ENCODE measurements around the gene AP3S2. TPM values are rescaled to one million over a fixed set of nuclear protein-coding genes. Genes with fewer than 3 reads are reported as not detected.
A peak's percentile ranks its signal among the peaks of the same experiment; 100 is the strongest.

Gene AP3S2
- total and polyA plus RNA-seq, 2 of the 8 experiments (the other 6 are each of a cell fraction or from before 2014, with no cell fraction given), result 19.2 to 45.4 TPM

GRCh38 chr15:89830639-89831038 lies 63.2 kb downstream of the AP3S2 start:
- DNase-seq (ENCODE audit: low read depth in 1 of 2, low spot score in 2 of 2) (no peak), FAIRE-seq (no peak)
- H4K8ac ChIP-seq (ENCODE audit: extremely low read depth, insufficient read depth, low read length), result no peak overlapping the region
- POLR2A ChIA-PET (ENCODE audit: partially characterized antibody), result no interaction called here
- H3K4ac ChIP-seq (replicated peaks; ENCODE audit: insufficient read length, low read depth, low read length), result no peak overlapping the region
- H3K23me2 ChIP-seq (ENCODE audit: low read depth, low read length), result no peaks in the 10 kb centered on the region
- H3K79me2 ChIP-seq (ENCODE audit: control insufficient read depth in 1 of 2, insufficient read depth in 2 of 2, low read length in 2 of 2), result no peaks in the 10 kb centered on the region
- H3K14ac ChIP-seq (ENCODE audit: insufficient read length), result no peak overlapping the region
- H3K9me3 ChIP-seq (ENCODE audit: insufficient read depth in 2 of 2, low read depth in 1 of 2, low read length in 1 of 2), result no peaks in the 10 kb centered on the region
- H2BK5ac ChIP-seq (ENCODE audit: low read depth, low read length), result no peak overlapping the region; the same call in 1 of the 2 replicates
- no peak overlapping the region for H3K56ac ChIP-seq (replicated peaks; ENCODE audit: insufficient read length, low read depth, low read length)
- H4K91ac ChIP-seq (replicated peaks; ENCODE audit: insufficient read length, low read length), result no peak overlapping the region
- no peak overlapping the region for H2AFZ ChIP-seq (ENCODE audit: low read length)
- no peak overlapping the region for H2BK15ac ChIP-seq (ENCODE audit: low read length)
- H2BK120ac ChIP-seq (replicated peaks; ENCODE audit: low read depth, low read length), result no peak overlapping the region
- CTCF ChIA-PET (ENCODE audit: partially characterized antibody), result interaction anchor here (6.9 kb wide), 1 partner anchor 70 kb away, joined by 35 read pairs; no protein-coding TSS in a partner anchor
- 91% methylated on average over 12 of the region's 12 CpGs; no CpG with 5 or more reads in 1 of the 2 experiments for WGBS, 2 experiments (ENCODE audit: extremely low coverage in 1 of 2, insufficient coverage in 1 of 2, insufficient read length in 1 of 2, insufficient replicate concordance in 2 of 2, low coverage in 1 of 2, low lambda C conversion rate in 2 of 2, missing lambda C conversion rate in 1 of 2)
- H3K27me3 ChIP-seq (replicated peaks in 1 of 4; ENCODE audit: control insufficient read depth in 3 of 4, extremely low read depth in 1 of 4, insufficient read depth in 3 of 4, low read length in 3 of 4), result no peaks in the 10 kb centered on the region
- no peak overlapping the region for H3K4me2 ChIP-seq (ENCODE audit: insufficient read depth in 1 of 2, low read depth in 2 of 2, low read length in 2 of 2)
- H3K79me1 ChIP-seq (ENCODE audit: low read depth, low read length), result no peaks in the 10 kb centered on the region
- H3K4me1 ChIP-seq (replicated peaks in 1 of 4; ENCODE audit: control insufficient read depth in 3 of 4, insufficient read depth in 4 of 4, low read length in 3 of 4), result peaks cover 0 to 3% (median under 1%) of the 10 kb centered on the region in 4 experiments; a peak in 2 of 7 replicates
- TF ChIP-seq TEAD4 (IDR thresholded peaks at IDR 0.05; ENCODE audit: low read depth, low read length) (no peak), SAP30 (IDR thresholded peaks at IDR 0.05; ENCODE audit: insufficient read depth, insufficient replicate concordance, low read length) (no peak), HDAC6 (IDR thresholded peaks at IDR 0.05; ENCODE audit: low read depth, low read length) (no peak), BACH1 (IDR thresholded peaks at IDR 0.05; ENCODE audit: low read length) (no peak), TAF7 (optimal IDR thresholded peaks at IDR 0.05; ENCODE audit: borderline replicate concordance, low read depth, low read length) (no peak), JUN (IDR thresholded peaks at IDR 0.05; ENCODE audit: low read depth, low read length) (no peak), NRF1 (IDR thresholded peaks at IDR 0.05; ENCODE audit: low read depth, low read length) (no peak), CTBP2 (IDR thresholded peaks at IDR 0.05; ENCODE audit: borderline replicate concordance, insufficient read depth, insufficient read length, low read length) (no peak), YY1 (IDR thresholded peaks at IDR 0.05; ENCODE audit: low read depth, low read length) (no peak), POLR2A (IDR thresholded peaks at IDR 0.05; ENCODE audit: control extremely low read depth in 1 of 2, low read depth in 2 of 2, low read length in 2 of 2) (no peak)
- H4K20me1 ChIP-seq (replicated peaks in 1 of 2; ENCODE audit: control insufficient read depth in 1 of 2, insufficient read depth in 2 of 2, low read length in 2 of 2), result peaks cover 2 to 4% of the 10 kb centered on the region in 2 experiments
- no peak overlapping the region for H2BK20ac ChIP-seq (ENCODE audit: low read length)
- no peak overlapping the region for H3K4me3 ChIP-seq (ENCODE audit: extremely low read depth in 1 of 4, insufficient read depth in 2 of 4, low read depth in 3 of 4, low read length in 4 of 4)
- no peak overlapping the region for H3K9ac ChIP-seq (replicated peaks in 1 of 4; ENCODE audit: extremely low read depth in 1 of 4, low read depth in 3 of 4, low read length in 3 of 4)
- no peak overlapping the region for H3K23ac ChIP-seq (ENCODE audit: insufficient read length)
- H4K5ac ChIP-seq (ENCODE audit: insufficient read length, low read depth, low read length), result no peak overlapping the region
- no peak overlapping the region for H3K27ac ChIP-seq (ENCODE audit: low read depth, low read length)
- 0 out of 2 replicates have a peak overlapping the region, but pooled peaks have one; percentile 13 for H2AK5ac ChIP-seq (ENCODE audit: low read depth, low read length)
- H2BK12ac ChIP-seq (ENCODE audit: low read depth, low read length), result no peak overlapping the region
- no peak overlapping the region for H3K18ac ChIP-seq (ENCODE audit: extremely low read depth, low read length)
- H3K36me3 ChIP-seq (ENCODE audit: control insufficient read depth in 2 of 4, insufficient read depth in 4 of 4, low read length in 3 of 4), result peaks cover 0 to 25% (median 13%) of the 10 kb centered on the region in 4 experiments; a peak in 7 of 8 replicates
